Gastrocnemius medialis (tissue), 4 donors: ENCODE data around the gene PPP6C.

ENCODE experiments used
- CTCF ChIP-seq, 5 experiments: fragments of 450-650 bp in 3 of 5; fragments of 200-600 bp in 2 of 5; sonication (generic) in 2 of 5; IDR thresholded peaks in 4 of 5; conservative IDR thresholded peaks in 1 of 5; 1 replicate in 4 of 5; 2 replicates in 1 of 5; pipeline ENCODE4 v1.5.1; 2016 to 2019; ENCODE audit warnings: antibody characterized with exemption in 5 of 5, mild to moderate bottlenecking in 3 of 5, moderate library complexity in 3 of 5
- POLR2A ChIP-seq, 2 donors: fragments of 450-650 bp; IDR thresholded peaks; one replicate each; pipeline ENCODE4 v1.6.1; 2017; ENCODE audit warnings: antibody characterized with exemption in 2 of 2, mild to moderate bottlenecking in 2 of 2, moderate library complexity in 2 of 2

GRCh38 chr9:125156551-125156950, 33.1 kb downstream of the PPP6C start:
- TF ChIP-seq CTCF (IDR thresholded peaks at IDR 0.05 in 4 of 5, conservative IDR thresholded peaks at IDR 0.05 in 1 of 5) (no peak), POLR2A (IDR thresholded peaks at IDR 0.05) (no peak)
